ENCODE data around the gene IGSF9B.

Gene IGSF9B

GRCh38 chr11:133934599-133935550 lies 21.9 kb downstream of the IGSF9B start:
- DNase-seq: peak; percentile 88

- DNase-seq: no peak
Measured at GRCh38 chr11:133934096-133934495, 22.7 kb downstream of the IGSF9B start.

- DNase-seq: no peak
Measured at GRCh38 chr11:133931449-133932060, 25.2 kb downstream of the IGSF9B start.

- DNase-seq: no peak
Measured at GRCh38 chr11:133930767-133931448, 25.9 kb downstream of the IGSF9B start.

- DNase-seq: no peak
Measured at GRCh38 chr11:133930053-133930766, 26.6 kb downstream of the IGSF9B start.

- no peak for DNase-seq
Measured at GRCh38 chr11:133929401-133930052, 27.2 kb downstream of the IGSF9B start.

- peak; percentile 61 for DNase-seq
Measured at GRCh38 chr11:133928628-133929059, 28.1 kb downstream of the IGSF9B start.

GRCh38 chr11:133927690-133928627 lies 28.8 kb downstream of the IGSF9B start:
- peak; percentile 83 for DNase-seq

- no peak for DNase-seq
Measured at GRCh38 chr11:133926466-133927246, 30.1 kb downstream of the IGSF9B start.

- DNase-seq: no peak
Measured at GRCh38 chr11:133925756-133926155, 31.0 kb downstream of the IGSF9B start.

GRCh38 chr11:133924661-133925060 lies 32.1 kb downstream of the IGSF9B start:
- DNase-seq: no peak

GRCh38 chr11:133922078-133922870 lies 34.5 kb downstream of the IGSF9B start:
- DNase-seq: no peak

- no peak for DNase-seq
Measured at GRCh38 chr11:133921513-133921912, 35.3 kb downstream of the IGSF9B start.

GRCh38 chr11:133921026-133921425 lies 35.7 kb downstream of the IGSF9B start:
- no peak for DNase-seq

- DNase-seq: no peak
Measured at GRCh38 chr11:133920109-133920990, 36.4 kb downstream of the IGSF9B start.

GRCh38 chr11:133919330-133920108 lies 37.2 kb downstream of the IGSF9B start:
- DNase-seq: no peak

- DNase-seq: no peak
Measured at GRCh38 chr11:133918608-133919260, 38.0 kb downstream of the IGSF9B start.

Data from OCI-M1 (cell line).